ENCODE measurements around the gene STARD8.

Gene STARD8

GRCh38 chrX:68659786-68660185, 12.3 kb downstream of the STARD8 start:
- DNase-seq (ENCODE audit: insufficient read length, low spot score) (no peak), FAIRE-seq (no peak)
- no peak for TF ChIP-seq CTCF (IDR thresholded peaks at IDR 0.05; ENCODE audit: insufficient read depth, missing control alignments)

- FAIRE-seq = no peak
- no peak for TF ChIP-seq CTCF (IDR thresholded peaks at IDR 0.05; ENCODE audit: insufficient read depth, missing control alignments)
Measured at GRCh38 chrX:68660746-68661145, 13.3 kb downstream of the STARD8 start.

GRCh38 chrX:68665502-68665901, 18.0 kb downstream of the STARD8 start:
- FAIRE-seq (no peak), DNase-seq (ENCODE audit: insufficient read length, low spot score) (no peak)
- TF ChIP-seq CTCF (IDR thresholded peaks at IDR 0.05; ENCODE audit: insufficient read depth, missing control alignments) = no peak

More at GRCh38 chrX:68660746-68661145, 13.3 kb downstream of the STARD8 start:
- DNase-seq (ENCODE audit: insufficient read length, low spot score) = no peak

- no peak for FAIRE-seq
- no peak for TF ChIP-seq CTCF (IDR thresholded peaks at IDR 0.05; ENCODE audit: insufficient read depth, missing control alignments)
- no peak for DNase-seq (ENCODE audit: insufficient read length, low spot score)
Measured at GRCh38 chrX:68666580-68666979, 19.1 kb downstream of the STARD8 start.

- no peak for DNase-seq (ENCODE audit: insufficient read length, low spot score)
- no peak for FAIRE-seq
Measured at GRCh38 chrX:68669094-68669860, 21.8 kb downstream of the STARD8 start.

GRCh38 chrX:68669871-68670270, 22.4 kb downstream of the STARD8 start:
- FAIRE-seq (no peak), DNase-seq (ENCODE audit: insufficient read length, low spot score) (no peak)
- no peak for TF ChIP-seq CTCF (IDR thresholded peaks at IDR 0.05; ENCODE audit: insufficient read depth, missing control alignments)

More at GRCh38 chrX:68669094-68669860, 21.8 kb downstream of the STARD8 start:
- TF ChIP-seq CTCF (IDR thresholded peaks at IDR 0.05; ENCODE audit: insufficient read depth, missing control alignments) = no peak

GRCh38 chrX:68671221-68671620, 23.8 kb downstream of the STARD8 start:
- FAIRE-seq = no peak
- TF ChIP-seq CTCF (IDR thresholded peaks at IDR 0.05; ENCODE audit: insufficient read depth, missing control alignments) = no peak

More at GRCh38 chrX:68671221-68671620, 23.8 kb downstream of the STARD8 start:
- no peak for DNase-seq (ENCODE audit: insufficient read length, low spot score)
